WTC11 (cell line): ENCODE results near the gene ZNF770. TPM values are rescaled to one million over a fixed set of nuclear protein-coding genes. Genes with fewer than 3 reads are reported as not detected.
"Not testable (repeated sequence)": the region's sequence is repeated elsewhere in the genome, so short reads cannot be mapped to it uniquely, and the experiment has no call there.

ENCODE experiments used
- ATAC-seq: fragments of 200-7000 bp; cut with Tn5 transposase; 2 replicates; pipeline ENCODE4 v1.10.0; 2021; ENCODE audit warnings: mild to moderate bottlenecking, moderate library complexity
- CTCF ChIA-PET: fragments of 300-600 bp; sonication (Branson Sonifier 250); formaldehyde crosslinking; loops from one replicate; lab custom pipeline; 2021; ENCODE audit warnings: antibody characterized with exemption; lab: Charles Lee
- POLR2A ChIA-PET: fragments of 350-600 bp; sonication (Branson Sonifier 250); formaldehyde crosslinking; loops from one replicate; lab custom pipeline; 2021; ENCODE audit warnings: antibody characterized with exemption; lab: Charles Lee
- DNase-seq: peaks from one replicate; pipeline ENCODE4 v3.0.0; 2021; ENCODE audit warnings: low spot score
- H3K27ac Mint-ChIP-seq: 2 replicates; pipeline ENCODE4 v1.8.0; 2021; ENCODE audit warnings: mixed read lengths
- H3K27me3 Mint-ChIP-seq: 2 replicates; pipeline ENCODE4 v1.8.0; 2021; ENCODE audit warnings: low read depth, mild to moderate bottlenecking, moderate library complexity, mixed read lengths
- H3K36me3 Mint-ChIP-seq: 2 replicates; pipeline ENCODE4 v1.8.0; 2021; ENCODE audit warnings: mixed read lengths
- H3K4me1 Mint-ChIP-seq: 2 replicates; pipeline ENCODE4 v1.8.0; 2022; ENCODE audit warnings: mixed read lengths
- H3K4me3 Mint-ChIP-seq: 2 replicates; pipeline ENCODE4 v1.8.0; 2021; ENCODE audit warnings: mild to moderate bottlenecking, moderate library complexity, mixed read lengths
- H3K9me3 Mint-ChIP-seq: 2 replicates; pipeline ENCODE4 v1.8.0; 2021; ENCODE audit warnings: mixed read lengths
- ATF6 ChIP-seq: sonication (generic); formaldehyde crosslinking; IDR thresholded peaks from 2 replicates; pipeline ENCODE4 v1.8.1; 2023; ENCODE audit warnings: mild to moderate bottlenecking, missing genetic modification reagents
- CBFB ChIP-seq: sonication (generic); formaldehyde crosslinking; IDR thresholded peaks from 2 replicates; pipeline ENCODE4 v1.8.1; 2022; ENCODE audit warnings: mild to moderate bottlenecking, low read depth, missing genetic modification reagents
- E2F1 ChIP-seq: sonication (generic); formaldehyde crosslinking; IDR thresholded peaks from 2 replicates; pipeline ENCODE4 v1.8.0; 2022; ENCODE audit warnings: mild to moderate bottlenecking, missing genetic modification reagents
- E2F4 ChIP-seq: sonication (generic); formaldehyde crosslinking; IDR thresholded peaks from 2 replicates; pipeline ENCODE4 v1.8.1; 2022; ENCODE audit warnings: low read depth, mild to moderate bottlenecking, moderate library complexity, missing genetic modification reagents, borderline replicate concordance
- ELF4 ChIP-seq: sonication (generic); formaldehyde crosslinking; IDR thresholded peaks from 2 replicates; pipeline ENCODE4 v1.8.1; 2022; ENCODE audit warnings: low read depth, mild to moderate bottlenecking, moderate library complexity, missing genetic modification reagents
- FOXJ3 ChIP-seq: sonication (generic); formaldehyde crosslinking; IDR thresholded peaks from 2 replicates; pipeline ENCODE4 v1.9.0; 2021; ENCODE audit warnings: missing genetic modification reagents, mild to moderate bottlenecking, borderline replicate concordance
- FOXK1 ChIP-seq: sonication (generic); formaldehyde crosslinking; IDR thresholded peaks from 2 replicates; pipeline ENCODE4 v1.8.0; 2022; ENCODE audit warnings: mild to moderate bottlenecking, moderate library complexity, missing genetic modification reagents
- FOXP1 ChIP-seq: sonication (generic); formaldehyde crosslinking; IDR thresholded peaks from 2 replicates; pipeline ENCODE4 v1.8.0; 2022; ENCODE audit warnings: missing genetic modification reagents, mild to moderate bottlenecking, moderate library complexity, borderline replicate concordance
- GTF2I ChIP-seq: fragments of 250-450 bp; sonication (Bioruptor Pico); conservative IDR thresholded peaks from 2 replicates; pipeline ENCODE4 v1.4.0; 2021; ENCODE audit warnings: mild to moderate bottlenecking
- IRF2 ChIP-seq: sonication (generic); formaldehyde crosslinking; IDR thresholded peaks from 2 replicates; pipeline ENCODE4 v1.8.0; 2022; ENCODE audit warnings: low read depth, missing genetic modification reagents, borderline replicate concordance
- MAX ChIP-seq: sonication (generic); formaldehyde crosslinking; IDR thresholded peaks from 2 replicates; pipeline ENCODE4 v1.8.0; 2022; ENCODE audit warnings: mild to moderate bottlenecking, missing genetic modification reagents
- NFYB ChIP-seq: sonication (generic); formaldehyde crosslinking; conservative IDR thresholded peaks from 2 replicates; pipeline ENCODE4 v1.8.0; 2022; ENCODE audit warnings: low read depth, missing genetic modification reagents
- RELA ChIP-seq: sonication (generic); formaldehyde crosslinking; IDR thresholded peaks from 2 replicates; pipeline ENCODE4 v1.8.1; 2022; ENCODE audit warnings: missing genetic modification reagents, mild to moderate bottlenecking, borderline replicate concordance
- RORB ChIP-seq: fragments of 250-450 bp; sonication (Bioruptor Pico); IDR thresholded peaks from 2 replicates; pipeline ENCODE4 v1.9.0; 2021; ENCODE audit warnings: mild to moderate bottlenecking
- STAT6 ChIP-seq: sonication (generic); formaldehyde crosslinking; conservative IDR thresholded peaks from 2 replicates; pipeline ENCODE4 v1.8.1; 2023; ENCODE audit warnings: mild to moderate bottlenecking, low read depth, missing genetic modification reagents, moderate library complexity
- TEAD4 ChIP-seq: sonication (generic); formaldehyde crosslinking; IDR thresholded peaks from 2 replicates; pipeline ENCODE4 v1.8.0; 2022; ENCODE audit warnings: mild to moderate bottlenecking, missing genetic modification reagents
- USF2 ChIP-seq: sonication (generic); formaldehyde crosslinking; IDR thresholded peaks from 2 replicates; pipeline ENCODE4 v1.8.1; 2023; ENCODE audit warnings: mild to moderate bottlenecking, missing genetic modification reagents, moderate library complexity
- ZBTB43 ChIP-seq: sonication (generic); formaldehyde crosslinking; IDR thresholded peaks from 2 replicates; pipeline ENCODE4 v1.8.1; 2023; ENCODE audit warnings: mild to moderate bottlenecking, missing genetic modification reagents
- ZNF396 ChIP-seq: fragments of 250-450 bp; sonication (Bioruptor Pico); IDR thresholded peaks from 2 replicates; pipeline ENCODE4 v1.8.0; 2021; ENCODE audit warnings: mild to moderate bottlenecking, moderate library complexity, borderline replicate concordance
- total RNA-seq: library from RNA; stranded (reverse); gene quantifications from 3 replicates; pipeline ENCODE4 v1.2.3, GENCODE V29; 2021

The ZNF770 gene
- total RNA-seq, 1 experiment from 2014 or later, result 142 TPM

- CTCF ChIA-PET, result no interaction called here
- no peaks in the 10 kb centered on the region for H3K4me1 Mint-ChIP-seq
- ATAC-seq (no peak), DNase-seq (no peak)
- H3K27ac Mint-ChIP-seq, result no peak overlapping the region
- TF ChIP-seq RORB (CRISPR knock-in tag) (no peak), ELF4 (CRISPR knock-in tag) (no peak), MAX (CRISPR knock-in tag) (no peak), FOXJ3 (CRISPR knock-in tag) (no peak), NFYB (no peak), RELA (CRISPR knock-in tag) (no peak), E2F1 (CRISPR knock-in tag) (no peak), TEAD4 (no peak), FOXP1 (CRISPR knock-in tag) (no peak), GTF2I (CRISPR knock-in tag) (no peak), IRF2 (CRISPR knock-in tag) (no peak), ZNF396 (no peak), ATF6 (CRISPR knock-in tag) (no peak), E2F4 (CRISPR knock-in tag) (no peak), FOXK1 (CRISPR knock-in tag) (no peak), ZBTB43 (CRISPR knock-in tag) (no peak), USF2 (CRISPR knock-in tag) (no peak)
- POLR2A ChIA-PET, result no interaction called here
- H3K27me3 Mint-ChIP-seq, result no peaks in the 10 kb centered on the region
- H3K36me3 Mint-ChIP-seq, result peaks cover 50% of the 10 kb centered on the region
- H3K9me3 Mint-ChIP-seq, result no peaks in the 10 kb centered on the region
- H3K4me3 Mint-ChIP-seq, result no peak overlapping the region
Measured at GRCh38 chr15:34941185-34941698, 46.8 kb downstream of the ZNF770 start.

- ATAC-seq, result no peak
- ChIA-PET CTCF (interaction anchor here (1.8 kb wide), 1 partner anchor 13 kb away, joined by 4 read pairs; no protein-coding TSS in a partner anchor), POLR2A (no interaction called here)
- Mint-ChIP-seq H3K27me3 (no peaks in the 10 kb centered on the region), H3K36me3 (peaks cover 70% of the 10 kb centered on the region), H3K9me3 (peaks cover 3% of the 10 kb centered on the region; the same call in 1 of the 2 replicates), H3K4me3 (no peak overlapping the region), H3K27ac (no peak overlapping the region), H3K4me1 (no peaks in the 10 kb centered on the region)
- TF ChIP-seq STAT6 (no peak), CBFB (no peak)
- no peak for DNase-seq
Measured at GRCh38 chr15:34933432-34933975, 54.6 kb downstream of the ZNF770 start.

- H3K9me3 Mint-ChIP-seq, POLR2A ChIA-PET, H3K4me1 Mint-ChIP-seq, H3K4me3 Mint-ChIP-seq, H3K27me3 Mint-ChIP-seq, DNase-seq, H3K27ac Mint-ChIP-seq, ATAC-seq, CTCF ChIA-PET: not testable (repeated sequence)
- peaks cover 81% of the 10 kb centered on the region for H3K36me3 Mint-ChIP-seq
Measured at GRCh38 chr15:34928349-34928748, 59.7 kb downstream of the ZNF770 start.
